NT2/D1 (cell line): ENCODE data around the gene MEOX1.
A peak's percentile ranks its signal among the peaks of the same experiment; 100 is the strongest.

ENCODE experiments used
- DNase-seq: peaks from one replicate; pipeline ENCODE4 v3.0.0-alpha.2; 2011; ENCODE audit warnings: low read depth, low spot score
- H3K27me3 ChIP-seq: 2 replicates; pipeline ENCODE4 v1.6.0; 2011; ENCODE audit warnings: mild to moderate bottlenecking; ENCODE audit not compliant: insufficient read length, insufficient read depth
- H3K36me3 ChIP-seq: 2 replicates; pipeline ENCODE4 v1.6.1; 2011; ENCODE audit warnings: mild to moderate bottlenecking, low read length, mixed read lengths; ENCODE audit not compliant: insufficient read depth, insufficient read length
- H3K4me1 ChIP-seq: 2 replicates; pipeline ENCODE4 v1.5.1; 2011; ENCODE audit not compliant: insufficient read depth, insufficient read length
- H3K4me3 ChIP-seq: 2 replicates; pipeline ENCODE4 v1.5.1; 2011; ENCODE audit warnings: low read depth; ENCODE audit not compliant: insufficient read length
- H3K9ac ChIP-seq: 2 replicates; pipeline ENCODE4 v1.6.0; 2011; ENCODE audit warnings: low read depth; ENCODE audit not compliant: insufficient read length
- H3K9me3 ChIP-seq: 2 replicates; pipeline ENCODE4 v1.5.1; 2011; ENCODE audit warnings: mild to moderate bottlenecking, low read length; ENCODE audit not compliant: insufficient read depth
- SUZ12 ChIP-seq: IDR thresholded peaks from 2 replicates; pipeline ENCODE4 v1.6.1; 2011; ENCODE audit not compliant: insufficient read length, insufficient read depth; ENCODE audit errors: extremely low read depth
- YY1 ChIP-seq: IDR thresholded peaks from 2 replicates; pipeline ENCODE4 v1.6.1; 2011; ENCODE audit not compliant: insufficient read length, insufficient read depth
- ZNF274 ChIP-seq: IDR thresholded peaks from 2 replicates; pipeline ENCODE4 v1.6.1; 2011; ENCODE audit warnings: mild to moderate bottlenecking, low read depth, low read length

The MEOX1 gene

GRCh38 chr17:43655693-43656255 is 5.9 kb downstream of the MEOX1 start:
- peaks cover 22% of the 10 kb centered on the region for H3K4me1 ChIP-seq
- no peak for DNase-seq
- H3K4me3 ChIP-seq: no peak overlapping the region
- no peaks in the 10 kb centered on the region for H3K27me3 ChIP-seq
- no peak for TF ChIP-seq YY1
- TF ChIP-seq ZNF274: no peak
- TF ChIP-seq SUZ12: no peak
- no peaks in the 10 kb centered on the region for H3K36me3 ChIP-seq
- H3K9ac ChIP-seq: peak overlapping the region; percentile 23
- no peaks in the 10 kb centered on the region for H3K9me3 ChIP-seq

DNA sequence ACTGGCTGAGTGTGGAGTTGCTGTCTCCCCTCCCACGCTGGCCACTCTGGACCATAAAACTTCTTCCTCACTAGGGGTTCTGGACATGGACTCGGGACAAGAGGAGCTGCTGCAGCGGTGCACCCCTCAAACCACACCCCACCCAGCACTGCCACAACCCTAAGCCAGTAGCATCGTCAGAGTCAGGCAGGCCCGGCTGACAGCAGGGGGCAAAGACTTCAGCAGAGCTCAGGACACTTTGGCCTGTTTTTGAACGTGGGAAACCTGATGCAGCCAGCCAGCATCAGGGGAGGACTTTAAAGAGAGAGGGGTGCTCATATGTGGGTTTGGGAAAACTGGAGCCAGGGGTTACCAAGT is 9.6 kb downstream of the MEOX1 start:
- TF ChIP-seq SUZ12: no peak
- no peak for TF ChIP-seq YY1
- TF ChIP-seq ZNF274: no peak
- H3K4me3 ChIP-seq: no peak overlapping the region
- no peaks in the 10 kb centered on the region for H3K9me3 ChIP-seq
- DNase-seq: no peak
- H3K4me1 ChIP-seq: peaks cover 17% of the 10 kb centered on the region
- H3K27me3 ChIP-seq: no peaks in the 10 kb centered on the region
- no peak overlapping the region for H3K9ac ChIP-seq
- H3K36me3 ChIP-seq: no peaks in the 10 kb centered on the region

DNA sequence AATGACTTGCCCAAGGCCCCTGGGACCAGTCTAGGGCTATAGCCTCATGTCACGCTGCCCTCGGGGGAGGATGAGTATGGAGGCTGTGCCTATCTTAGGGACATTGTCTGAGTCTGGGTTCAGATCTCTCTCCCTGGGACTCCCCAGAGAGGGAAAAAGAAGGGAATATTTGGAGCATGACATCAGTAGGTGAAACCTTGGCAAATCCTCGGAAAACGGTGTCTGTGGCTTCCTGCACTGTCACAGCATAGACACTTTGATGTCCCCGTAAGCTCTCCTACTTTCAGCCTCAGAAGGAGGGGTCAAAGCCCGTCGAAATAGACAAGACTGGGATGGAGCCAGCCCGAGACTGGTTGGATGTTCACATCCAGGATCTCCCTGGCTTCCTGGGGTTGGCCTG is 11.3 kb downstream of the MEOX1 start:
- Histone ChIP-seq H3K9me3 (no peaks in the 10 kb centered on the region), H3K4me3 (no peak overlapping the region), H3K36me3 (no peaks in the 10 kb centered on the region), H3K9ac (no peak overlapping the region), H3K27me3 (no peaks in the 10 kb centered on the region), H3K4me1 (peaks cover 17% of the 10 kb centered on the region)
- no peak for DNase-seq
- TF ChIP-seq SUZ12: no peak
- TF ChIP-seq YY1: no peak

DNA sequence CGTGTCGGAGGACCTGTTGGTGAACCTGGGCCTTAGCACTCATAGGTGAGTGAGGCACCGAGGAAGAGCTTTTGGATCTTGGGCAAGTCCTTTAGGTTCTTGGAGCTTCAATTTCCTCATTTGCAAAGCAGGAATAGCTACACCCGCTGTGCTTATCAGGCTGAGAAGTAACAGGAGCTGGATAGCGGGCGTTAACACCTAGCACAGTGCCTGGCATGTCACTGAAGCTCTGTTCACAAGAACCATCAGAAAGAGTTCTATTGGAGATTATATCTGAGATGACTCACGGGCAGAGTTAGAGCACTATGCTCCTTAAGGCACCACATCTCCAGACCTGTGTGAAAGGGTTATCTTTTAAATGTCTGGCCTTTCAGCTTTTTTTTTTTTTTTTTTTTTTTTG is 12.8 kb downstream of the MEOX1 start:
- no peak for DNase-seq
- TF ChIP-seq SUZ12: no peak
- no peak for TF ChIP-seq ZNF274
- no peak for TF ChIP-seq YY1

GRCh38 chr17:43645765-43646481 is 15.8 kb downstream of the MEOX1 start:
- peaks cover 14% of the 10 kb centered on the region for H3K4me1 ChIP-seq
- no peak for TF ChIP-seq SUZ12
- no peak for TF ChIP-seq YY1
- no peak for TF ChIP-seq ZNF274
- no peak overlapping the region for H3K9ac ChIP-seq
- H3K9me3 ChIP-seq: no peaks in the 10 kb centered on the region
- DNase-seq: no peak
- H3K27me3 ChIP-seq: no peaks in the 10 kb centered on the region
- H3K4me3 ChIP-seq: no peak overlapping the region
- H3K36me3 ChIP-seq: no peaks in the 10 kb centered on the region

More for the DNA sequence above, 12.8 kb downstream of the MEOX1 start:
- no peak overlapping the region for H3K9ac ChIP-seq
- H3K4me1 ChIP-seq: peaks cover 17% of the 10 kb centered on the region
- no peak overlapping the region for H3K4me3 ChIP-seq
- H3K9me3 ChIP-seq: no peaks in the 10 kb centered on the region
- no peaks in the 10 kb centered on the region for H3K36me3 ChIP-seq
- H3K27me3 ChIP-seq: no peaks in the 10 kb centered on the region

- Histone ChIP-seq H3K4me3 (no peak overlapping the region), H3K36me3 (no peaks in the 10 kb centered on the region), H3K9me3 (no peaks in the 10 kb centered on the region), H3K27me3 (no peaks in the 10 kb centered on the region), H3K9ac (no peak overlapping the region), H3K4me1 (peaks cover 13% of the 10 kb centered on the region)
- DNase-seq: no peak
- TF ChIP-seq SUZ12: no peak
- no peak for TF ChIP-seq ZNF274
- no peak for TF ChIP-seq YY1
Measured at GRCh38 chr17:43645450-43645764, 16.3 kb downstream of the MEOX1 start.

DNA sequence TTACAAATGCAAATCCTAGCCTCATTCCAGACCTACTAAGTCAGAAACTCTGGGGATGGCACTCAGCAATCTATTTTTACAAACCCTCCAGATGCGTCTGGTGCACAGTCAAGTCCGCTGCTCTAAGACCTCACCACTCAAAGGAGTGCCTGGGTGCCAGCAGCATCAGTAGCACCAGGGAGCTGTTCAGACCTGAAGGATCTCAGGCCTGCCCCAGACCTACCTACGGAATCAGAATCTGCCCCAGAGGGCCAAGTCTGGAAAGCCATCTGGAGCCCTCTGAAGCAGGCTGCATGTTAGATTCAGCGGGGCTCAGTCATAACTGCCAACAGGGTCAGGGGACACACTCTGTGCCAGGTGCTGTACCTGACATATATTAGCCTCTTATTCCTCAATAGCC is 17.6 kb downstream of the MEOX1 start:
- DNase-seq: no peak
- H3K4me3 ChIP-seq: no peak overlapping the region
- H3K9ac ChIP-seq: no peak overlapping the region
- no peaks in the 10 kb centered on the region for H3K9me3 ChIP-seq
- no peaks in the 10 kb centered on the region for H3K36me3 ChIP-seq
- H3K27me3 ChIP-seq: no peaks in the 10 kb centered on the region
- TF ChIP-seq ZNF274 (no peak), SUZ12 (no peak), YY1 (no peak)
- peaks cover 13% of the 10 kb centered on the region for H3K4me1 ChIP-seq
